Loucy (cell line): Measurements from ENCODE around the gene GMEB2.

ENCODE experiments used
- EZH2phosphoT487 ChIP-seq: fragments of 200-600 bp; IDR thresholded peaks from 2 replicates; pipeline ENCODE4 v1.6.1; 2018; ENCODE audit warnings: antibody characterized with exemption, mild to moderate bottlenecking, moderate library complexity, borderline replicate concordance
- TF ChIP-seq, protein P1 (sequence below): fragments of 200-600 bp; sonication (generic); conservative IDR thresholded peaks from 2 replicates; pipeline ENCODE4 v1.5.1; 2014; ENCODE audit warnings: mild to moderate bottlenecking, antibody characterized with exemption, low read length

DNA sequence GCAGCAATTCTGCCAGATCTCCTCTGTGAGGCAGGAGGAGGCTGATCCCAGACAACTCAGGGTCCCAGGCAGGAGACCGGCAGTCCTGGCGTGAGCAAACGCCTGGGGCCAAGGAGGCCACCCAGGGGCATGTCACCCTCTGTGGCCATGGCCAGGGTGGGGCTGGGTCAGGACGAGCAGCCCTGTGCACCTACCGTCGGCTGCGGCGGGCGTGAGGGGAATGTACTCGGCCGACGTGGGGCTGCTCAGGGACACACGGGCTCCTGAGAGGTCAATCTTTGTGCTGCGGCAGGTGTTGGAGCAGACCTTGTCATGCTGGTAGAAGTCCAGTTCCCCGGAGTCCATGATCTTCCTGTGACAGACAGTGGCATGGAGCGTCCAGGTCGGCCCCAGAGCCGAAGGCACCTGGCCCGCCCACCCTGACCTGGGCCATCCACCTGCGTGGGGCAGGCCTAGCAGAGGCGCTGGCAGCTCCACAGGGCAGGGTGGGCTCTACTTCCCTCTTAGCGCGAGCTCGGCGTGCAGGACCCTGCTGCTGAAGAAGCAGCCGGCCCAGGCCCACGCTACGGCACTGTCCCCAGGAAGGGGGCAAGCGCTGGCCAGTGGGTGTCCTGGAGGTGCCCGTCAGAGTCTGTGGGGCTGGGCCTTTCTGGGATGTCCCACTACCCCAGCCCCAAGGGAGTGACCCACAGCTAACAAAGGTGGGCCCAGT lies 31.3 kb downstream of the GMEB2 start:
- TF ChIP-seq, protein P1, sequence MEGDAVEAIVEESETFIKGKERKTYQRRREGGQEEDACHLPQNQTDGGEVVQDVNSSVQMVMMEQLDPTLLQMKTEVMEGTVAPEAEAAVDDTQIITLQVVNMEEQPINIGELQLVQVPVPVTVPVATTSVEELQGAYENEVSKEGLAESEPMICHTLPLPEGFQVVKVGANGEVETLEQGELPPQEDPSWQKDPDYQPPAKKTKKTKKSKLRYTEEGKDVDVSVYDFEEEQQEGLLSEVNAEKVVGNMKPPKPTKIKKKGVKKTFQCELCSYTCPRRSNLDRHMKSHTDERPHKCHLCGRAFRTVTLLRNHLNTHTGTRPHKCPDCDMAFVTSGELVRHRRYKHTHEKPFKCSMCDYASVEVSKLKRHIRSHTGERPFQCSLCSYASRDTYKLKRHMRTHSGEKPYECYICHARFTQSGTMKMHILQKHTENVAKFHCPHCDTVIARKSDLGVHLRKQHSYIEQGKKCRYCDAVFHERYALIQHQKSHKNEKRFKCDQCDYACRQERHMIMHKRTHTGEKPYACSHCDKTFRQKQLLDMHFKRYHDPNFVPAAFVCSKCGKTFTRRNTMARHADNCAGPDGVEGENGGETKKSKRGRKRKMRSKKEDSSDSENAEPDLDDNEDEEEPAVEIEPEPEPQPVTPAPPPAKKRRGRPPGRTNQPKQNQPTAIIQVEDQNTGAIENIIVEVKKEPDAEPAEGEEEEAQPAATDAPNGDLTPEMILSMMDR: no peak
- no peak for TF ChIP-seq EZH2phosphoT487
